CD4-positive, alpha-beta T cell treated with Interleukin-6 for 4 hours (primary cell): Measurements from ENCODE around the gene TBX2.
"Not testable (repeated sequence)": the region's sequence is repeated elsewhere in the genome, so short reads cannot be mapped to it uniquely, and the experiment has no call there.

Source experiments
- DNase-seq: peaks from one replicate; pipeline ENCODE4 v3.0.0-alpha.2; 2020; ENCODE audit warnings: mixed read lengths

The TBX2 gene

GRCh38 chr17:61415374-61416210, 15.9 kb downstream of the TBX2 start:
- no peak for DNase-seq

- DNase-seq: no peak
These were observed 16.5 kb downstream of the TBX2 start for GRCh38 chr17:61416211-61416539.

GRCh38 chr17:61416540-61417363, 17.1 kb downstream of the TBX2 start:
- DNase-seq: peak; percentile 65

GRCh38 chr17:61418449-61418848, 18.8 kb downstream of the TBX2 start:
- no peak for DNase-seq

- DNase-seq: no peak
These were observed 19.9 kb downstream of the TBX2 start for GRCh38 chr17:61419496-61420046.

- no peak for DNase-seq
These were observed 20.4 kb downstream of the TBX2 start for GRCh38 chr17:61420052-61420451.

GRCh38 chr17:61420745-61421398, 21.2 kb downstream of the TBX2 start:
- no peak for DNase-seq

- no peak for DNase-seq
These were observed 21.8 kb downstream of the TBX2 start for GRCh38 chr17:61421460-61421859.

GRCh38 chr17:61422116-61422799, 22.6 kb downstream of the TBX2 start:
- no peak for DNase-seq

- DNase-seq: no peak
These were observed 23.2 kb downstream of the TBX2 start for GRCh38 chr17:61422869-61423268.

- DNase-seq: no peak
These were observed 24.5 kb downstream of the TBX2 start for GRCh38 chr17:61423967-61424649.

GRCh38 chr17:61425682-61426481, 26.2 kb downstream of the TBX2 start:
- no peak for DNase-seq

- DNase-seq: no peak
These were observed 27.1 kb downstream of the TBX2 start for GRCh38 chr17:61426482-61427304.

GRCh38 chr17:61427567-61427966, 27.9 kb downstream of the TBX2 start:
- DNase-seq: no peak

GRCh38 chr17:61429274-61429673, 29.6 kb downstream of the TBX2 start:
- DNase-seq: no peak

GRCh38 chr17:61429831-61430230, 30.2 kb downstream of the TBX2 start:
- DNase-seq: not testable (repeated sequence)

GRCh38 chr17:61431594-61432311, 32.1 kb downstream of the TBX2 start:
- no peak for DNase-seq

- DNase-seq: no peak
These were observed 36.6 kb downstream of the TBX2 start for GRCh38 chr17:61436273-61436672.

- DNase-seq: no peak
These were observed 37.5 kb downstream of the TBX2 start for GRCh38 chr17:61436995-61437704.
